K562 (cell line): ENCODE data around the gene ZNF180. TPM values are rescaled to one million over a fixed set of nuclear protein-coding genes. Genes with fewer than 3 reads are reported as not detected.
A peak's percentile ranks its signal among the peaks of the same experiment; 100 is the strongest.

Source experiments
- ATAC-seq: fragments of 200-7000 bp; cut with Tn5 transposase; 3 replicates; pipeline ENCODE4 v1.9.1; 2020; ENCODE audit warnings: moderate library complexity
- BruUV-seq: library from RNA; stranded (reverse); fragments of 400-500 nt; replicated peaks from 2 replicates; lab custom pipeline; 2021; lab: Mats Ljungman, UMichigan
- CTCF ChIA-PET: fragments of 300-600 bp; formaldehyde crosslinking; extraction: SDS; loops from one replicate; lab custom pipeline; 2021; ENCODE audit warnings: low intra/inter-chr PET ratio; lab: Yijun Ruan, JAX
- POLR2A ChIA-PET: fragments of 300-600, 350-650 bp; sonication (Branson Sonifier 250); formaldehyde crosslinking; extraction: SDS; loops from one replicate; lab custom pipeline; 2021; ENCODE audit warnings: antibody characterized with exemption, inconsistent platforms; lab: Yijun Ruan, JAX
- DNase-seq, 4 experiments: peaks; one replicate each; pipeline versions ENCODE4 v3.0.0 to v3.0.0-alpha.2; 2011 to 2018; ENCODE audit warnings: low spot score in 3 of 4, mixed read lengths in 3 of 4; ENCODE audit errors: extremely low read depth in 1 of 4
- FAIRE-seq: peaks from 2 replicates; lab custom pipeline; 2011; peaks lifted over from hg19 to GRCh38; lab: Jason Lieb, UNC
- H2AFZ ChIP-seq: 2 replicates; pipeline ENCODE4 v1.6.0; 2011; ENCODE audit warnings: low read depth, low read length, control low read depth, inconsistent platforms
- H3K27ac ChIP-seq: fragments of 200-600 bp; 3 replicates; pipeline ENCODE4 v1.8.0; 2011; ENCODE audit warnings: low read depth, mild to moderate bottlenecking, control low read depth, inconsistent platforms, low read length, moderate library complexity, mixed read lengths; ENCODE audit errors: extremely low read depth
- H3K27me3 ChIP-seq, 2 experiments: fragments of 300-600 bp in 1 of 2; 2 replicates in 1 of 2; 3 replicates in 1 of 2; pipeline versions ENCODE4 v1.6.0 to v1.8.0; 2011; ENCODE audit warnings: inconsistent platforms in 2 of 2, low read length in 2 of 2, mild to moderate bottlenecking in 1 of 2, mixed read lengths in 1 of 2, moderate library complexity in 1 of 2; ENCODE audit not compliant: control insufficient read depth in 2 of 2, insufficient read depth in 2 of 2
- H3K36me3 ChIP-seq: fragments of 300-600 bp; 3 replicates; pipeline ENCODE4 v1.8.0; 2011; ENCODE audit warnings: mild to moderate bottlenecking, low read length, inconsistent platforms; ENCODE audit not compliant: control insufficient read depth, insufficient read depth
- H3K4me1 ChIP-seq, 2 experiments: fragments of 200-600 bp in 1 of 2; replicated peaks in 1 of 2; 2 replicates in 1 of 2; 3 replicates in 1 of 2; pipeline versions ENCODE4 v1.5.1 to v1.8.0; 2011; ENCODE audit warnings: inconsistent platforms in 2 of 2, low read length in 2 of 2, mild to moderate bottlenecking in 1 of 2, mixed read lengths in 1 of 2, moderate library complexity in 1 of 2; ENCODE audit not compliant: control insufficient read depth in 2 of 2, insufficient read depth in 2 of 2
- H3K4me2 ChIP-seq: 2 replicates; pipeline ENCODE4 v1.6.1; 2011; ENCODE audit warnings: low read length, control low read depth, inconsistent platforms, mixed read lengths; ENCODE audit not compliant: insufficient read depth
- H3K4me3 ChIP-seq: fragments of 200-600 bp; sonication (generic), shearing (Covaris generic); 2 replicates; pipeline ENCODE4 v1.5.1; 2016; ENCODE audit warnings: control low read depth, inconsistent platforms
- H3K79me2 ChIP-seq: fragments of 200-600 bp; 3 replicates; pipeline ENCODE4 v1.8.0; 2011; ENCODE audit warnings: low read length, inconsistent platforms; ENCODE audit not compliant: control insufficient read depth, insufficient read depth
- H3K9ac ChIP-seq, 2 experiments: 2 replicates each; pipeline versions ENCODE4 v1.6.0 to v1.6.1; 2011; ENCODE audit warnings: low read depth in 2 of 2, low read length in 2 of 2, control low read depth in 1 of 2, inconsistent platforms in 1 of 2, mild to moderate bottlenecking in 1 of 2, mixed read lengths in 1 of 2; ENCODE audit not compliant: insufficient read depth in 1 of 2
- H3K9me1 ChIP-seq: one replicate; pipeline ENCODE4 v1.6.0; 2011; ENCODE audit warnings: inconsistent platforms, mild to moderate bottlenecking, low read length, moderate library complexity; ENCODE audit not compliant: control insufficient read depth, insufficient read depth
- H3K9me3 ChIP-seq: replicated peaks from 2 replicates; pipeline ENCODE4 v1.5.1; 2011; ENCODE audit warnings: low read depth, low read length, inconsistent platforms; ENCODE audit not compliant: control insufficient read depth, insufficient read depth
- H4K20me1 ChIP-seq: replicated peaks from 2 replicates; pipeline ENCODE4 v1.6.1; 2011; ENCODE audit warnings: low read length, inconsistent platforms, mixed read lengths; ENCODE audit not compliant: control insufficient read depth, insufficient read depth
- C11orf30 ChIP-seq: fragments of 450-650 bp; IDR thresholded peaks from 2 replicates; pipeline ENCODE4 v1.6.1; 2016; ENCODE audit warnings: low read depth, mild to moderate bottlenecking
- CBX1 ChIP-seq: sonication (generic); IDR thresholded peaks from 2 replicates; pipeline ENCODE4 v1.6.1; 2016; ENCODE audit warnings: antibody characterized with exemption, low read depth, mild to moderate bottlenecking
- FOXA3 ChIP-seq, 2 experiments: fragments of 450-650 bp in 1 of 2; sonication (generic) in 1 of 2; formaldehyde crosslinking; IDR thresholded peaks in 1 of 2; conservative IDR thresholded peaks in 1 of 2; 2 replicates each; pipeline versions ENCODE4 v1.4.0 to v1.8.0; 2020 to 2022; ENCODE audit warnings: mild to moderate bottlenecking in 2 of 2, missing genetic modification reagents in 1 of 2
- HDAC3 ChIP-seq: fragments of 450-650 bp; IDR thresholded peaks from 2 replicates; pipeline ENCODE4 v1.6.1; 2018; ENCODE audit warnings: borderline replicate concordance, mild to moderate bottlenecking, moderate library complexity; ENCODE audit not compliant: partially characterized antibody
- MAFK ChIP-seq: IDR thresholded peaks from 2 replicates; pipeline ENCODE4 v1.6.1; 2011; ENCODE audit warnings: low read length, improper control_type of control experiment
- NONO ChIP-seq, 2 experiments: fragments of 200-400 bp in 1 of 2; fragments of 450-650 bp in 1 of 2; formaldehyde crosslinking in 1 of 2; IDR thresholded peaks; 2 replicates each; pipeline ENCODE4 v1.6.1; 2017; ENCODE audit warnings: low read depth in 2 of 2, mild to moderate bottlenecking in 2 of 2, moderate library complexity in 2 of 2, low read length in 1 of 2
- SMAD1 ChIP-seq: fragments of 150-350 bp; IDR thresholded peaks from 2 replicates; pipeline ENCODE4 v1.6.1; 2014; ENCODE audit warnings: low read length, low read depth; ENCODE audit not compliant: partially characterized antibody
- SMC3 ChIP-seq: conservative IDR thresholded peaks from 2 replicates; pipeline ENCODE4 v1.6.1; 2011; ENCODE audit warnings: low read depth, low read length, improper control_type of control experiment; ENCODE audit not compliant: insufficient read depth
- TEAD1 ChIP-seq, 2 experiments: fragments of 450-650 bp in 1 of 2; sonication (generic) in 1 of 2; formaldehyde crosslinking; IDR thresholded peaks; 2 replicates each; pipeline versions ENCODE4 v1.4.0 to v1.8.0; 2020 to 2022; ENCODE audit warnings: mild to moderate bottlenecking in 2 of 2, missing genetic modification reagents in 1 of 2
- ZC3H4 ChIP-seq: sonication (generic); formaldehyde crosslinking; IDR thresholded peaks from 2 replicates; pipeline ENCODE4 v1.9.0; 2021; ENCODE audit warnings: missing genetic modification reagents, borderline replicate concordance
- ZNF197 ChIP-seq: fragments of 200-800 bp; sonication (Bioruptor generic); IDR thresholded peaks from 2 replicates; pipeline ENCODE4 v1.6.1; 2016; ENCODE audit warnings: low read depth, missing genetic modification characterization, missing compliant biosample characterization
- ZNF780A ChIP-seq: fragments of 250-450 bp; sonication (Bioruptor Pico); IDR thresholded peaks from 2 replicates; pipeline ENCODE4 v1.5.0; 2021; ENCODE audit warnings: mild to moderate bottlenecking
- WGBS: fragments of 100-300 bp; shearing (Covaris generic); methylation state at CpG from one replicate; pipeline ENCODE4 v1.1.6; 2016; ENCODE audit warnings: low coverage, mixed read lengths; ENCODE audit not compliant: insufficient coverage; ENCODE audit errors: missing lambda C conversion rate; 5-methylcytosine and 5-hydroxymethylcytosine counted together
- in situ Hi-C: fragments of 300-500 bp; cut with MboI; formaldehyde crosslinking; loops from 4 replicates; pipeline ENCODE4 v1.15.0; 2018; ENCODE audit warnings: inconsistent platforms, mixed read lengths
- intact Hi-C: fragments of 100-400 bp; cut with micrococcal nuclease; formaldehyde crosslinking; loops from 2 replicates; pipeline ENCODE4 v1.14.2; 2022
- polyA plus RNA-seq, 8 experiments: library from polyadenylated mRNA; depleted of rRNA in 4 of 8; stranded (reverse) in 5 of 8; unstranded in 3 of 8; fragments of >200 nt; fragmentation: Nextera tagmentation in 2 of 8; fragmentation: Illumina TruSeq in 1 of 8; extraction: Ambion mirVana in 2 of 8; extraction: Trizol in 1 of 8; gene quantifications; 2 replicates each; pipeline versions ENCODE4 v1.2.1 to v1.2.3, GENCODE V29; 2011 to 2014; ENCODE audit warnings: inconsistent platforms in 1 of 8, missing spikeins in 1 of 8
- total RNA-seq, 7 experiments: library from RNA; depleted of rRNA in 6 of 7; stranded (reverse); fragments of >200 nt in 6 of 7; fragmentation: Illumina TruSeq in 2 of 7; extraction: Trizol in 2 of 7; gene quantifications; 2 replicates each; pipeline versions ENCODE4 v1.2.1 to v1.2.3, GENCODE V29; 2011 to 2021; ENCODE audit warnings: low replicate concordance in 1 of 7
- TF ChIP-seq, protein P1 (sequence below): fragments of 250-450 bp; sonication (Bioruptor Pico); IDR thresholded peaks from 2 replicates; pipeline ENCODE4 v1.8.0; 2022; ENCODE audit warnings: inconsistent platforms
- TF ChIP-seq, protein P2 (sequence below): sonication (generic); formaldehyde crosslinking; IDR thresholded peaks from 2 replicates; pipeline ENCODE4 v1.8.1; 2023; ENCODE audit warnings: mild to moderate bottlenecking, missing genetic modification reagents
- TF ChIP-seq, protein P3 (sequence below): sonication (generic); formaldehyde crosslinking; IDR thresholded peaks from 2 replicates; pipeline ENCODE4 v1.8.0; 2022; ENCODE audit warnings: mild to moderate bottlenecking, missing genetic modification reagents

ZNF180 gene
- total and polyA plus RNA-seq, 9 of the 15 experiments (the other 6 are each of a cell fraction or from before 2014, with no cell fraction given) = 1.8 to 8.7 (median 5.9) TPM

DNA sequence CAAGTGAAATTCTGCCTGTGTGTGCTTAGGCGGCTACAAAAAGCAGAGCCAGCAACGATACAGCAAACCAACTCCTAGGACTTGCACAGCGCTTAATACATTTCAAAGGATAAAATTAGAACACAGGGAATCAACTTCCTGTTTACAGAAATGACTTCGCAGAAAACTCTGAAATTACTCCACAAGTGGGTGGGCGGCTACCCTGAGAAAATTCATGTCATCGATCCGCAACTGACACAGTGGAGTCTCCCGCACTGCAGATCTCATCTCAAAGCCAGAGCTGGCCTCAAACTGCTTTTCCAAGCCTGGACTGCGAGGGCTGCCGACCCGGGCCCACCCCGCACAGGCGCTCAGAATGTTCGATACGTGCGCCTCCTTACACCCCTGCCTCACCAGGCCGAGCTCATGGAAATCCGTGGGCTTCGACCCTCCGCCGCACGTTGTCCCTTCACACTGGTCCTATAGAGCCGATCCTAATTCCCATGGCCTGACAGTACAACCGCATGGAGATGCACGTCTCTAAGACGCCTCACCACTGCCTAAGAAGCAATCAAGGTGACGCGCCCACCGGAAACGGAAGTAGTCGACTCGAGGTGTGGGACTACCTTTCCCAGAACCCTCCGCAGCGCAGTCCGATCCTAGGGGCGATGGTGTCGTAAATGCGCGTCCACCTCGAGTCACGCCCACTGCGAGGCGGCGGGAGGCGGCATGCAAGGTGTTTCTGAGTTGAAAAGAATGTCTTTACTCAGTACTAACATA lies 52.2 kb downstream of the ZNF180 start, which contains the start of gene ZNF229:
ZNF229 (minus strand) TSS at position 557 of the 759 bp plus-strand sequence. CDS start 5,625 bp downstream, outside the sequence.
- Histone ChIP-seq H3K9me3 (peaks cover 2% of the 10 kb centered on the region; the same call in 1 of the 2 replicates), H3K27me3 (no peaks in the 10 kb centered on the region), H4K20me1 (no peaks in the 10 kb centered on the region), H3K4me1 (peaks cover 0 to 6% of the 10 kb centered on the region in 2 experiments; a peak in 2 of 5 replicates), H2AFZ (peak within 1 kb of the TSS; percentile 81), H3K4me3 (peak within 1 kb of the TSS; percentile 45), H3K79me2 (no peaks in the 10 kb centered on the region), H3K36me3 (no peaks in the 10 kb centered on the region), H3K27ac (peak within 1 kb of the TSS; percentile 61; the same call in 2 of the 3 replicates), H3K9me1 (no peaks in the 10 kb centered on the region), H3K9ac (0 out of 4 replicates have a peak within 1 kb of the TSS, but pooled peaks of 1 of the 2 experiments have one; percentile 22), H3K4me2 (peak within 1 kb of the TSS; percentile 80)
- DNase-seq (peak; percentile 66 to 78 (median 72)), FAIRE-seq (peak; percentile 59), ATAC-seq (peak; percentile 96)
- intact Hi-C loops = no loop called here
- ChIA-PET POLR2A (interaction anchor here (0.6 kb wide), 1 partner anchor 8 kb away, joined by 3 read pairs; no protein-coding TSS in a partner anchor), CTCF (no interaction called here)
- WGBS = 11% methylated on average over 45 of the region's 45 CpGs
- in situ Hi-C loops = no loop called here
- BruUV-seq = TSS peak; percentile 66
- peak in 1 of 2 experiments; percentile 48; a peak in 2 of 4 replicates for TF ChIP-seq FOXA3 (CRISPR knock-in tag; conservative IDR thresholded peaks at IDR 0.05 in 1 of 2, IDR thresholded peaks at IDR 0.05 in 1 of 2)
- TF ChIP-seq ZNF780A = no peak
- TF ChIP-seq, protein P1, sequence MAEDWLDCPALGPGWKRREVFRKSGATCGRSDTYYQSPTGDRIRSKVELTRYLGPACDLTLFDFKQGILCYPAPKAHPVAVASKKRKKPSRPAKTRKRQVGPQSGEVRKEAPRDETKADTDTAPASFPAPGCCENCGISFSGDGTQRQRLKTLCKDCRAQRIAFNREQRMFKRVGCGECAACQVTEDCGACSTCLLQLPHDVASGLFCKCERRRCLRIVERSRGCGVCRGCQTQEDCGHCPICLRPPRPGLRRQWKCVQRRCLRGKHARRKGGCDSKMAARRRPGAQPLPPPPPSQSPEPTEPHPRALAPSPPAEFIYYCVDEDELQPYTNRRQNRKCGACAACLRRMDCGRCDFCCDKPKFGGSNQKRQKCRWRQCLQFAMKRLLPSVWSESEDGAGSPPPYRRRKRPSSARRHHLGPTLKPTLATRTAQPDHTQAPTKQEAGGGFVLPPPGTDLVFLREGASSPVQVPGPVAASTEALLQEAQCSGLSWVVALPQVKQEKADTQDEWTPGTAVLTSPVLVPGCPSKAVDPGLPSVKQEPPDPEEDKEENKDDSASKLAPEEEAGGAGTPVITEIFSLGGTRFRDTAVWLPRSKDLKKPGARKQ = 0 out of 2 replicates have a peak, but pooled peaks have one; percentile 30
- no peak for TF ChIP-seq ZNF197 (CRISPR knock-in tag)
- no peak for TF ChIP-seq SMC3
- peak; percentile 29; the same call in 1 of the 2 replicates for TF ChIP-seq CBX1
- TF ChIP-seq SMAD1 = no peak
- no peak for TF ChIP-seq MAFK
- no peak for TF ChIP-seq C11orf30
- no peak for TF ChIP-seq ZC3H4
- TF ChIP-seq, protein P2, sequence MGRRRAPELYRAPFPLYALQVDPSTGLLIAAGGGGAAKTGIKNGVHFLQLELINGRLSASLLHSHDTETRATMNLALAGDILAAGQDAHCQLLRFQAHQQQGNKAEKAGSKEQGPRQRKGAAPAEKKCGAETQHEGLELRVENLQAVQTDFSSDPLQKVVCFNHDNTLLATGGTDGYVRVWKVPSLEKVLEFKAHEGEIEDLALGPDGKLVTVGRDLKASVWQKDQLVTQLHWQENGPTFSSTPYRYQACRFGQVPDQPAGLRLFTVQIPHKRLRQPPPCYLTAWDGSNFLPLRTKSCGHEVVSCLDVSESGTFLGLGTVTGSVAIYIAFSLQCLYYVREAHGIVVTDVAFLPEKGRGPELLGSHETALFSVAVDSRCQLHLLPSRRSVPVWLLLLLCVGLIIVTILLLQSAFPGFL (CRISPR knock-in tag) = no peak
- no peak for TF ChIP-seq NONO (IDR thresholded peaks at IDR 0.05; ENCODE audit: low read depth in 2 of 2, low read length in 1 of 2)
- TF ChIP-seq HDAC3 = no peak
- TF ChIP-seq TEAD1 (CRISPR knock-in tag; IDR thresholded peaks at IDR 0.05) = no peak
- TF ChIP-seq, protein P3, sequence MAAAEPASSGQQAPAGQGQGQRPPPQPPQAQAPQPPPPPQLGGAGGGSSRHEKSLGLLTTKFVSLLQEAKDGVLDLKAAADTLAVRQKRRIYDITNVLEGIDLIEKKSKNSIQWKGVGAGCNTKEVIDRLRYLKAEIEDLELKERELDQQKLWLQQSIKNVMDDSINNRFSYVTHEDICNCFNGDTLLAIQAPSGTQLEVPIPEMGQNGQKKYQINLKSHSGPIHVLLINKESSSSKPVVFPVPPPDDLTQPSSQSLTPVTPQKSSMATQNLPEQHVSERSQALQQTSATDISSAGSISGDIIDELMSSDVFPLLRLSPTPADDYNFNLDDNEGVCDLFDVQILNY = no peak
